B cell (primary cell): ENCODE results near the gene ZNF609. TPM values are rescaled to one million over a fixed set of nuclear protein-coding genes. Genes with fewer than 3 reads are reported as not detected.

Experiments used
- ATAC-seq: fragments of 200-7000 bp; cut with Tn5 transposase; one replicate; pipeline ENCODE4 v1.10.0; 2021; ENCODE audit warnings: low read depth, mild to moderate bottlenecking, moderate number of reproducible peaks, moderate library complexity
- CTCF ChIA-PET: fragments of 350-600 bp; sonication (Branson Sonifier 250); formaldehyde crosslinking; loops from one replicate; lab custom pipeline; 2021; ENCODE audit warnings: antibody characterized with exemption, inconsistent platforms; lab: Charles Lee
- POLR2A ChIA-PET: fragments of 350-600 bp; sonication (Branson Sonifier 250); formaldehyde crosslinking; loops from one replicate; lab custom pipeline; 2021; ENCODE audit warnings: antibody characterized with exemption; lab: Charles Lee
- DNase-seq: peaks from one replicate; pipeline ENCODE4 v3.0.0; 2013
- H2AFZ ChIP-seq: 2 replicates; pipeline ENCODE4 v1.6.1; 2012; ENCODE audit warnings: mild to moderate bottlenecking, low read depth, low read length; ENCODE audit not compliant: insufficient read depth, poor library complexity, severe bottlenecking
- H3K27ac ChIP-seq, 2 donors: 1 replicate in 1 of 2; 2 replicates in 1 of 2; pipeline ENCODE4 v1.5.1; 2012 to 2013; ENCODE audit warnings: low read length in 2 of 2, mild to moderate bottlenecking in 2 of 2, moderate library complexity in 1 of 2
- H3K27me3 ChIP-seq, 4 experiments: fragments of 200-600 bp in 1 of 4; sonication (generic) in 1 of 4; replicated peaks in 1 of 4; 1 replicate in 2 of 4; 2 replicates in 2 of 4; pipeline versions ENCODE4 v1.6.1 to v1.7.0; 2013 to 2016; ENCODE audit warnings: low read length in 3 of 4, mild to moderate bottlenecking in 2 of 4, mixed read lengths in 1 of 4, moderate library complexity in 1 of 4; ENCODE audit not compliant: insufficient read depth in 4 of 4, control insufficient read depth in 3 of 4; ENCODE audit errors: control extremely low read depth in 1 of 4
- H3K36me3 ChIP-seq, 2 experiments: replicated peaks in 1 of 2; 1 replicate in 1 of 2; 2 replicates in 1 of 2; pipeline versions ENCODE4 v1.6.1 to v1.7.1; 2013; ENCODE audit warnings: low read length in 1 of 2; ENCODE audit not compliant: insufficient read depth in 2 of 2, control insufficient read depth in 1 of 2; ENCODE audit errors: control extremely low read depth in 1 of 2, extremely low read depth in 1 of 2
- H3K4me1 ChIP-seq, 2 donors: fragments of 200-600 bp in 1 of 2; sonication (generic) in 1 of 2; 1 replicate in 1 of 2; 2 replicates in 1 of 2; pipeline versions ENCODE4 v1.5.1 to v1.6.1; 2013 to 2017; ENCODE audit warnings: low read length in 2 of 2; ENCODE audit not compliant: control insufficient read depth in 2 of 2, insufficient read depth in 2 of 2
- H3K4me2 ChIP-seq: replicated peaks from 2 replicates; pipeline ENCODE3; 2012; ENCODE audit warnings: mild to moderate bottlenecking, low read depth, low read length; ENCODE audit not compliant: poor library complexity, severe bottlenecking
- H3K4me3 ChIP-seq, 5 experiments: fragments of 200-600 bp in 1 of 5; sonication (generic) in 1 of 5; 1 replicate in 3 of 5; 2 replicates in 2 of 5; pipeline versions ENCODE4 v1.5.1 to v1.7.0; 2011 to 2016; ENCODE audit warnings: low read length in 4 of 5, mild to moderate bottlenecking in 4 of 5, low read depth in 2 of 5, control low read depth in 1 of 5, moderate library complexity in 1 of 5; ENCODE audit not compliant: insufficient read depth in 1 of 5; ENCODE audit errors: control extremely low read depth in 1 of 5, extremely low read depth in 1 of 5
- H3K79me2 ChIP-seq: fragments of 200-600 bp; sonication (generic); one replicate; pipeline ENCODE4 v1.6.0; 2016; ENCODE audit warnings: low read length; ENCODE audit not compliant: control insufficient read depth, insufficient read depth
- H3K9ac ChIP-seq: fragments of 200-600 bp; sonication (generic); 2 replicates; pipeline ENCODE4 v1.6.1; 2017; ENCODE audit warnings: mild to moderate bottlenecking, low read length, moderate library complexity
- H3K9me3 ChIP-seq, 3 donors: one replicate each; pipeline versions ENCODE4 v1.6.1 to v1.7.1; 2013; ENCODE audit warnings: low read length in 2 of 3; ENCODE audit not compliant: control insufficient read depth in 2 of 3, insufficient read depth in 1 of 3; ENCODE audit errors: control extremely low read depth in 1 of 3
- H4K20me1 ChIP-seq: 2 replicates; pipeline ENCODE4 v1.6.0; 2012; ENCODE audit warnings: mild to moderate bottlenecking, low read length; ENCODE audit not compliant: insufficient read depth, control insufficient read depth, poor library complexity, severe bottlenecking
- H3K27ac Mint-ChIP-seq: one replicate; pipeline ENCODE4 v1.8.0; 2021; ENCODE audit warnings: mixed read lengths
- H3K27me3 Mint-ChIP-seq: one replicate; pipeline ENCODE4 v1.8.0; 2021; ENCODE audit warnings: mixed read lengths
- H3K4me1 Mint-ChIP-seq: one replicate; pipeline ENCODE4 v1.8.0; 2021; ENCODE audit warnings: mixed read lengths
- H3K4me3 Mint-ChIP-seq: one replicate; pipeline ENCODE4 v1.8.0; 2021; ENCODE audit warnings: mixed read lengths
- H3K9me3 Mint-ChIP-seq: one replicate; pipeline ENCODE4 v1.8.0; 2022; ENCODE audit warnings: mixed read lengths; ENCODE audit not compliant: insufficient read depth
- CTCF ChIP-seq: fragments of 200-600 bp; IDR thresholded peaks from one replicate; pipeline ENCODE4 v1.8.0; 2022; ENCODE audit warnings: antibody characterized with exemption, mild to moderate bottlenecking
- EZH2 ChIP-seq: IDR thresholded peaks from 2 replicates; pipeline ENCODE4 v1.6.1; 2012; ENCODE audit warnings: borderline replicate concordance, low read depth, mild to moderate bottlenecking, moderate library complexity, low read length; ENCODE audit not compliant: insufficient read depth, poor library complexity, severe bottlenecking
- WGBS: methylation state at CpG from one replicate; pipeline ENCODE4 v1.1.5; 2013; ENCODE audit warnings: missing lambda C conversion rate; ENCODE audit not compliant: insufficient coverage; 5-methylcytosine and 5-hydroxymethylcytosine counted together
- intact Hi-C: fragments of 100-400 bp; cut with micrococcal nuclease; formaldehyde crosslinking; loops from one replicate; pipeline ENCODE4 v1.10.0; 2022
- polyA plus RNA-seq: library from polyadenylated mRNA; depleted of rRNA; stranded (reverse); fragments of >200 nt; gene quantifications from 2 replicates; pipeline ENCODE4 v1.2.3, GENCODE V29; 2012
- total RNA-seq, 2 donors: library from RNA; stranded (reverse); fragments of 120-200 nt in 1 of 2; gene quantifications; 1 replicate in 1 of 2; 2 replicates in 1 of 2; pipeline versions ENCODE4 v1.2.3 to v1.2.4, GENCODE V29; 2013 to 2022

Gene ZNF609
- total and polyA plus RNA-seq, 2 donors (not counting 1 experiment from before 2014, with no cell fraction given), result 5.8 to 32.9 TPM

GRCh38 chr15:64452988-64453688, 7.2 kb upstream of the ZNF609 start:
- Histone ChIP-seq H2AFZ (no peak overlapping the region), H3K4me2 (no peak overlapping the region), H4K20me1 (no peaks in the 10 kb centered on the region), H3K4me1 (peaks cover 23 to 27% of the 10 kb centered on the region in 2 donors), H3K27me3 (no peaks in the 10 kb centered on the region), H3K79me2 (no peaks in the 10 kb centered on the region), H3K27ac (no peak overlapping the region), H3K9me3 (no peaks in the 10 kb centered on the region), H3K4me3 (no peak overlapping the region), H3K36me3 (peaks cover 0 to 7% of the 10 kb centered on the region in 2 experiments), H3K9ac (no peak overlapping the region)
- H3K27me3 Mint-ChIP-seq, result no peaks in the 10 kb centered on the region
- intact Hi-C loops, result no loop called here
- TF ChIP-seq EZH2 (no peak), CTCF (no peak)
- POLR2A ChIA-PET, result no interaction called here
- no peak overlapping the region for H3K27ac Mint-ChIP-seq
- ATAC-seq (no peak), DNase-seq (no peak)
- H3K9me3 Mint-ChIP-seq, result no peaks in the 10 kb centered on the region
- H3K4me3 Mint-ChIP-seq, result no peak overlapping the region
- H3K4me1 Mint-ChIP-seq, result peaks cover 35% of the 10 kb centered on the region
- 97% methylated on average over 5 of the region's 6 CpGs for WGBS
- CTCF ChIA-PET, result no interaction called here

- ATAC-seq (no peak), DNase-seq (no peak)
- Mint-ChIP-seq H3K4me3 (no peak overlapping the region), H3K9me3 (no peaks in the 10 kb centered on the region), H3K27ac (no peak overlapping the region), H3K4me1 (peaks cover 30% of the 10 kb centered on the region), H3K27me3 (no peaks in the 10 kb centered on the region)
- H3K9ac ChIP-seq, result no peak overlapping the region
- no peak overlapping the region for H3K4me3 ChIP-seq
- no peaks in the 10 kb centered on the region for H3K79me2 ChIP-seq
- intact Hi-C loops, result no loop called here
- H3K36me3 ChIP-seq, result peaks cover 0 to 6% of the 10 kb centered on the region in 2 experiments
- no peaks in the 10 kb centered on the region for H3K9me3 ChIP-seq
- H2AFZ ChIP-seq, result no peak overlapping the region
- H3K4me2 ChIP-seq, result no peak overlapping the region
- ChIA-PET POLR2A (no interaction called here), CTCF (no interaction called here)
- H3K4me1 ChIP-seq, result peaks cover 19 to 24% of the 10 kb centered on the region in 2 donors
- no peaks in the 10 kb centered on the region for H3K27me3 ChIP-seq
- WGBS, result 100% methylated on average over 1 of the region's 1 CpG
- TF ChIP-seq CTCF (no peak), EZH2 (no peak)
- no peaks in the 10 kb centered on the region for H4K20me1 ChIP-seq
- H3K27ac ChIP-seq, result no peak overlapping the region
These were observed 6.7 kb upstream of the ZNF609 start for GRCh38 chr15:64453689-64454037.
